Activated CD8-positive, alpha-beta memory T cell treated with anti-CD3 and anti-CD28 coated beads, Interleukin-2, amount 50 U/mL, for 4 hours (primary cell): ENCODE results near the gene OR2S2.

Experiments used
- DNase-seq: peaks from one replicate; pipeline ENCODE4 v3.0.0-alpha.2; 2020

Gene OR2S2

GRCh38 chr9:35907711-35908503 lies 50.0 kb downstream of the OR2S2 start:
- no peak for DNase-seq
